Measurements from ENCODE around the gene ANXA6.
A peak's percentile ranks its signal among the peaks of the same experiment; 100 is the strongest.

Gene ANXA6

GRCh38 chr5:151154931-151155774 lies 2.4 kb downstream of the ANXA6 start:
- Histone ChIP-seq H3K4me3 (ENCODE audit: low read depth in 1 of 2, low read length in 2 of 2) (peak overlapping the region; percentile 65 to 76), H3K36me3 (ENCODE audit: control insufficient read depth in 1 of 2, insufficient read depth in 2 of 2, low read length in 2 of 2) (no peaks in the 10 kb centered on the region), H3K27ac (ENCODE audit: low read depth, low read length) (peak overlapping the region; percentile 26), H3K9ac (ENCODE audit: low read depth in 1 of 2, low read length in 2 of 2) (peak overlapping the region; percentile 65 to 71), H3K27me3 (ENCODE audit: control insufficient read depth in 1 of 2, insufficient read depth in 2 of 2, low read length in 2 of 2) (no peaks in the 10 kb centered on the region), H3K4me1 (ENCODE audit: control insufficient read depth in 1 of 2, insufficient read depth in 2 of 2, low read length in 2 of 2) (peaks cover 61 to 70% of the 10 kb centered on the region in 2 donors), H3K9me3 (ENCODE audit: control insufficient read depth in 1 of 2, low read length in 2 of 2) (no peaks in the 10 kb centered on the region)

GRCh38 chr5:151153766-151154272 lies 3.8 kb downstream of the ANXA6 start:
- no peak overlapping the region for H3K9ac ChIP-seq (ENCODE audit: low read depth in 1 of 2, low read length in 2 of 2)
- peaks cover 65 to 74% of the 10 kb centered on the region in 2 donors for H3K4me1 ChIP-seq (ENCODE audit: control insufficient read depth in 1 of 2, insufficient read depth in 2 of 2, low read length in 2 of 2)
- H3K4me3 ChIP-seq (ENCODE audit: low read depth in 1 of 2, low read length in 2 of 2) = no peak overlapping the region
- no peaks in the 10 kb centered on the region for H3K36me3 ChIP-seq (ENCODE audit: control insufficient read depth in 1 of 2, insufficient read depth in 2 of 2, low read length in 2 of 2)
- no peak overlapping the region for H3K27ac ChIP-seq (ENCODE audit: low read depth, low read length)
- no peaks in the 10 kb centered on the region for H3K27me3 ChIP-seq (ENCODE audit: control insufficient read depth in 1 of 2, insufficient read depth in 2 of 2, low read length in 2 of 2)
- no peaks in the 10 kb centered on the region for H3K9me3 ChIP-seq (ENCODE audit: control insufficient read depth in 1 of 2, low read length in 2 of 2)

GRCh38 chr5:151153300-151153699 lies 4.3 kb downstream of the ANXA6 start:
- H3K27ac ChIP-seq (ENCODE audit: low read depth, low read length) = no peak overlapping the region

GRCh38 chr5:151151793-151152192 lies 5.8 kb downstream of the ANXA6 start:
- Histone ChIP-seq H3K4me1 (ENCODE audit: control insufficient read depth in 1 of 2, insufficient read depth in 2 of 2, low read length in 2 of 2) (peaks cover 60 to 64% of the 10 kb centered on the region in 2 donors), H3K4me3 (ENCODE audit: low read depth in 1 of 2, low read length in 2 of 2) (no peak overlapping the region)

More at GRCh38 chr5:151153300-151153699, 4.3 kb downstream of the ANXA6 start:
- no peaks in the 10 kb centered on the region for H3K9me3 ChIP-seq (ENCODE audit: control insufficient read depth in 1 of 2, low read length in 2 of 2)
- no peaks in the 10 kb centered on the region for H3K36me3 ChIP-seq (ENCODE audit: control insufficient read depth in 1 of 2, insufficient read depth in 2 of 2, low read length in 2 of 2)
- H3K4me3 ChIP-seq (ENCODE audit: low read depth in 1 of 2, low read length in 2 of 2) = no peak overlapping the region
- no peak overlapping the region for H3K9ac ChIP-seq (ENCODE audit: low read depth in 1 of 2, low read length in 2 of 2)
- H3K4me1 ChIP-seq (ENCODE audit: control insufficient read depth in 1 of 2, insufficient read depth in 2 of 2, low read length in 2 of 2) = peaks cover 67 to 73% of the 10 kb centered on the region in 2 donors
- no peaks in the 10 kb centered on the region for H3K27me3 ChIP-seq (ENCODE audit: control insufficient read depth in 1 of 2, insufficient read depth in 2 of 2, low read length in 2 of 2)

GRCh38 chr5:151151263-151151660 lies 6.3 kb downstream of the ANXA6 start:
- peak overlapping the region in 1 of 2 donors; percentile 18 for H3K9ac ChIP-seq (ENCODE audit: low read depth in 1 of 2, low read length in 2 of 2)
- peaks cover 55 to 62% of the 10 kb centered on the region in 2 donors for H3K4me1 ChIP-seq (ENCODE audit: control insufficient read depth in 1 of 2, insufficient read depth in 2 of 2, low read length in 2 of 2)
- H3K27me3 ChIP-seq (ENCODE audit: control insufficient read depth in 1 of 2, insufficient read depth in 2 of 2, low read length in 2 of 2) = no peaks in the 10 kb centered on the region
- no peaks in the 10 kb centered on the region for H3K9me3 ChIP-seq (ENCODE audit: control insufficient read depth in 1 of 2, low read length in 2 of 2)
- H3K27ac ChIP-seq (ENCODE audit: low read depth, low read length) = peak overlapping the region; percentile 45
- H3K36me3 ChIP-seq (ENCODE audit: control insufficient read depth in 1 of 2, insufficient read depth in 2 of 2, low read length in 2 of 2) = peaks cover 0 to 5% of the 10 kb centered on the region in 2 donors
- H3K4me3 ChIP-seq (ENCODE audit: low read depth in 1 of 2, low read length in 2 of 2) = peak overlapping the region in 1 of 2 donors; percentile 7

More at GRCh38 chr5:151151793-151152192, 5.8 kb downstream of the ANXA6 start:
- Histone ChIP-seq H3K9me3 (ENCODE audit: control insufficient read depth in 1 of 2, low read length in 2 of 2) (no peaks in the 10 kb centered on the region), H3K36me3 (ENCODE audit: control insufficient read depth in 1 of 2, insufficient read depth in 2 of 2, low read length in 2 of 2) (peaks cover 0 to 5% of the 10 kb centered on the region in 2 donors), H3K9ac (ENCODE audit: low read depth in 1 of 2, low read length in 2 of 2) (peak overlapping the region; percentile 18 to 39), H3K27ac (ENCODE audit: low read depth, low read length) (peak overlapping the region; percentile 45), H3K27me3 (ENCODE audit: control insufficient read depth in 1 of 2, insufficient read depth in 2 of 2, low read length in 2 of 2) (no peaks in the 10 kb centered on the region)

GRCh38 chr5:151150471-151151262 lies 6.9 kb downstream of the ANXA6 start:
- no peak overlapping the region for H3K4me3 ChIP-seq (ENCODE audit: low read depth in 1 of 2, low read length in 2 of 2)
- no peaks in the 10 kb centered on the region for H3K9me3 ChIP-seq (ENCODE audit: control insufficient read depth in 1 of 2, low read length in 2 of 2)
- H3K4me1 ChIP-seq (ENCODE audit: control insufficient read depth in 1 of 2, insufficient read depth in 2 of 2, low read length in 2 of 2) = peaks cover 49 to 62% of the 10 kb centered on the region in 2 donors
- H3K9ac ChIP-seq (ENCODE audit: low read depth in 1 of 2, low read length in 2 of 2) = peak overlapping the region; percentile 18 to 27
- no peaks in the 10 kb centered on the region for H3K27me3 ChIP-seq (ENCODE audit: control insufficient read depth in 1 of 2, insufficient read depth in 2 of 2, low read length in 2 of 2)
- peak overlapping the region; percentile 47 for H3K27ac ChIP-seq (ENCODE audit: low read depth, low read length)
- H3K36me3 ChIP-seq (ENCODE audit: control insufficient read depth in 1 of 2, insufficient read depth in 2 of 2, low read length in 2 of 2) = peaks cover 0 to 5% of the 10 kb centered on the region in 2 donors

GRCh38 chr5:151148583-151148982 lies 9.0 kb downstream of the ANXA6 start:
- peaks cover 0 to 6% of the 10 kb centered on the region in 2 donors for H3K36me3 ChIP-seq (ENCODE audit: control insufficient read depth in 1 of 2, insufficient read depth in 2 of 2, low read length in 2 of 2)
- H3K9ac ChIP-seq (ENCODE audit: low read depth in 1 of 2, low read length in 2 of 2) = no peak overlapping the region
- H3K27me3 ChIP-seq (ENCODE audit: control insufficient read depth in 1 of 2, insufficient read depth in 2 of 2, low read length in 2 of 2) = no peaks in the 10 kb centered on the region
- no peak overlapping the region for H3K27ac ChIP-seq (ENCODE audit: low read depth, low read length)
- no peak overlapping the region for H3K4me3 ChIP-seq (ENCODE audit: low read depth in 1 of 2, low read length in 2 of 2)
- H3K9me3 ChIP-seq (ENCODE audit: control insufficient read depth in 1 of 2, low read length in 2 of 2) = no peaks in the 10 kb centered on the region
- peaks cover 38 to 56% of the 10 kb centered on the region in 2 donors for H3K4me1 ChIP-seq (ENCODE audit: control insufficient read depth in 1 of 2, insufficient read depth in 2 of 2, low read length in 2 of 2)

GRCh38 chr5:151147033-151147432 lies 10.5 kb downstream of the ANXA6 start:
- Histone ChIP-seq H3K9me3 (ENCODE audit: control insufficient read depth in 1 of 2, low read length in 2 of 2) (no peaks in the 10 kb centered on the region), H3K4me1 (ENCODE audit: control insufficient read depth in 1 of 2, insufficient read depth in 2 of 2, low read length in 2 of 2) (peaks cover 25 to 48% of the 10 kb centered on the region in 2 donors), H3K36me3 (ENCODE audit: control insufficient read depth in 1 of 2, insufficient read depth in 2 of 2, low read length in 2 of 2) (peaks cover 0 to 8% of the 10 kb centered on the region in 2 donors), H3K27ac (ENCODE audit: low read depth, low read length) (no peak overlapping the region), H3K4me3 (ENCODE audit: low read depth in 1 of 2, low read length in 2 of 2) (no peak overlapping the region), H3K27me3 (ENCODE audit: control insufficient read depth in 1 of 2, insufficient read depth in 2 of 2, low read length in 2 of 2) (no peaks in the 10 kb centered on the region), H3K9ac (ENCODE audit: low read depth in 1 of 2, low read length in 2 of 2) (no peak overlapping the region)

GRCh38 chr5:151146061-151146460 lies 11.5 kb downstream of the ANXA6 start:
- H3K27me3 ChIP-seq (ENCODE audit: control insufficient read depth in 1 of 2, insufficient read depth in 2 of 2, low read length in 2 of 2) = no peaks in the 10 kb centered on the region
- no peak overlapping the region for H3K27ac ChIP-seq (ENCODE audit: low read depth, low read length)
- H3K9me3 ChIP-seq (ENCODE audit: control insufficient read depth in 1 of 2, low read length in 2 of 2) = no peaks in the 10 kb centered on the region

More at GRCh38 chr5:151146061-151146460, 11.5 kb downstream of the ANXA6 start:
- Histone ChIP-seq H3K9ac (ENCODE audit: low read depth in 1 of 2, low read length in 2 of 2) (no peak overlapping the region), H3K36me3 (ENCODE audit: control insufficient read depth in 1 of 2, insufficient read depth in 2 of 2, low read length in 2 of 2) (peaks cover 0 to 8% of the 10 kb centered on the region in 2 donors), H3K4me1 (ENCODE audit: control insufficient read depth in 1 of 2, insufficient read depth in 2 of 2, low read length in 2 of 2) (peaks cover 19 to 42% of the 10 kb centered on the region in 2 donors), H3K4me3 (ENCODE audit: low read depth in 1 of 2, low read length in 2 of 2) (no peak overlapping the region)

All from duodenal mucosa (tissue), 2 donors.